GM12864 (cell line): ENCODE measurements around the gene FAM114A2.

Experiments used
- DNase-seq: peaks from one replicate; pipeline ENCODE4 v3.0.0-alpha.2; 2011; ENCODE audit warnings: low read depth
- H3K4me3 ChIP-seq: 2 replicates; pipeline ENCODE4 v1.5.1; 2011; ENCODE audit warnings: mild to moderate bottlenecking, low read depth, low read length, control low read depth
- TF ChIP-seq, protein P1 (sequence below): IDR thresholded peaks from 2 replicates; pipeline ENCODE4 v1.5.1; 2011; ENCODE audit warnings: low read depth, mild to moderate bottlenecking, moderate library complexity, low read length, control low read depth, inconsistent platforms; ENCODE audit errors: missing control alignments

FAM114A2 gene

DNA sequence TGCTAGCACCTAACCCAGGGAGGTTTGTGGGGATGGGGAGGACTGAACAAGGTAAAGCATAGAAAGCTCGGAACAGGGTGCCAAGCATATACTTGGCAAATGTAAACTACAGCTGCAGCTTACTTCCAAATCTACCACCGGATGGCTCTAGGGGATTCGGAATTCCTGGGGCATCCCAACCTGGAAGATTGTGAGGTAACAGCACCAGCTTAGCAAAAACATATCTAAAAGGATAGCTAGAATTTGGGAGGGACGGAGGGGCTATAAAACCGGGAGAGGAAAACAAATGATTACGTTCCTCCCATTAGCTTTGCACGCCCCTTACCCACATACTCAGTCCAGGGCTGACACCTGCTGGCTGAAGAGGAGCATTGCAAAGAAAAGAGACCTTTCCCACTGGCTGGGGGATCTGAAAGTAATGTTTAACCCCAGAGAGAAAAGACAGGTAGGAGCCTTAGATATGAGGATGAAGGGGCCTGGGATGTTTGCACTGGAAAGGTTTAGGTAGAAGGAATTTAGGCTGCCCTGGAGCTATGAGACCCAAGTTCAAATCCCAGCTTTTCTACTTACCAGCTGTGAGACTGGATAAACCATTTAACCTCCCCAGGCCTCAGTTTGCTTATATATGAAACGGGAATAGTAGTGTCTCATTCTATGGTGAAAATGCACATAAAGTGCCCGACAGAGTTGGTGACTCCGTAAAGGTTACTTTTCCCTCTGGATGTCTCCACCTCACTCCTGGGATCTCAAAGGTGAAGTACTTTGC is 73.6 kb downstream of the FAM114A2 start:
- DNase-seq: no peak
- no peak overlapping the region for H3K4me3 ChIP-seq
- TF ChIP-seq, protein P1, sequence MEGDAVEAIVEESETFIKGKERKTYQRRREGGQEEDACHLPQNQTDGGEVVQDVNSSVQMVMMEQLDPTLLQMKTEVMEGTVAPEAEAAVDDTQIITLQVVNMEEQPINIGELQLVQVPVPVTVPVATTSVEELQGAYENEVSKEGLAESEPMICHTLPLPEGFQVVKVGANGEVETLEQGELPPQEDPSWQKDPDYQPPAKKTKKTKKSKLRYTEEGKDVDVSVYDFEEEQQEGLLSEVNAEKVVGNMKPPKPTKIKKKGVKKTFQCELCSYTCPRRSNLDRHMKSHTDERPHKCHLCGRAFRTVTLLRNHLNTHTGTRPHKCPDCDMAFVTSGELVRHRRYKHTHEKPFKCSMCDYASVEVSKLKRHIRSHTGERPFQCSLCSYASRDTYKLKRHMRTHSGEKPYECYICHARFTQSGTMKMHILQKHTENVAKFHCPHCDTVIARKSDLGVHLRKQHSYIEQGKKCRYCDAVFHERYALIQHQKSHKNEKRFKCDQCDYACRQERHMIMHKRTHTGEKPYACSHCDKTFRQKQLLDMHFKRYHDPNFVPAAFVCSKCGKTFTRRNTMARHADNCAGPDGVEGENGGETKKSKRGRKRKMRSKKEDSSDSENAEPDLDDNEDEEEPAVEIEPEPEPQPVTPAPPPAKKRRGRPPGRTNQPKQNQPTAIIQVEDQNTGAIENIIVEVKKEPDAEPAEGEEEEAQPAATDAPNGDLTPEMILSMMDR: peak; percentile 86

DNA sequence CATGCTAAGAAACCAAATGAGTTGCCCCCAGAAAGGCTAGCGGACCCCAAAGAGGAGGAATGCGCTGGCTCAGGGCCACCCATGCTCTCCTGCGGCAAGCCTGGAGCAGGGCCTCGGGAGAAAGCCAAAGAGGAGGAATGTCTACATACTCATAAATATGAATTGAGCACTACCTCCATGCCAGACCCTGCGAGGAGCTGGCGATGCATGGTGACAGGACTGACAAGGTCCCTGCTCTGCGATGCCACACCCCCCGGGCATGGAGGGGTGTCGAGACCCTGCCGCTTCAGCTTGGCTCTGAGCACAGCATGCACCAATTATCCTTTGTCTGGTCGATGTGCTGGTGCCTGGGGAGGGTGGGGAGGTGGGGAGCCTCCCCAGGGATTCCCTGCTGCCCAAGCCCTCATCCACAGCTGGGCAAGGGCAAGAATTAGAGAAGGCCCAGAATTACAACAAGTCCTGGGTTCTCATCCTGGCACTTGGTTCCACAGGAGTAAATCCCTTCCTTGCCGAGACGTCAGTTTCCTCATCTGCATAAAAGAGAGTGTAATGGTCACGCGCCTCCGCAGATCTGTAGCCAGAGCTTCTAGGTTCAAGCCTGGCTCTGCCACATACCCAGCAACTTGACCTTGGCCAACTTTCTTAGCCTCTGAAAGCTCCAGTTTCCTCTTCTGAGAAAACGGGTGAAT is 74.4 kb downstream of the FAM114A2 start:
- TF ChIP-seq, protein P1: no peak
- DNase-seq: no peak
- no peak overlapping the region for H3K4me3 ChIP-seq

DNA sequence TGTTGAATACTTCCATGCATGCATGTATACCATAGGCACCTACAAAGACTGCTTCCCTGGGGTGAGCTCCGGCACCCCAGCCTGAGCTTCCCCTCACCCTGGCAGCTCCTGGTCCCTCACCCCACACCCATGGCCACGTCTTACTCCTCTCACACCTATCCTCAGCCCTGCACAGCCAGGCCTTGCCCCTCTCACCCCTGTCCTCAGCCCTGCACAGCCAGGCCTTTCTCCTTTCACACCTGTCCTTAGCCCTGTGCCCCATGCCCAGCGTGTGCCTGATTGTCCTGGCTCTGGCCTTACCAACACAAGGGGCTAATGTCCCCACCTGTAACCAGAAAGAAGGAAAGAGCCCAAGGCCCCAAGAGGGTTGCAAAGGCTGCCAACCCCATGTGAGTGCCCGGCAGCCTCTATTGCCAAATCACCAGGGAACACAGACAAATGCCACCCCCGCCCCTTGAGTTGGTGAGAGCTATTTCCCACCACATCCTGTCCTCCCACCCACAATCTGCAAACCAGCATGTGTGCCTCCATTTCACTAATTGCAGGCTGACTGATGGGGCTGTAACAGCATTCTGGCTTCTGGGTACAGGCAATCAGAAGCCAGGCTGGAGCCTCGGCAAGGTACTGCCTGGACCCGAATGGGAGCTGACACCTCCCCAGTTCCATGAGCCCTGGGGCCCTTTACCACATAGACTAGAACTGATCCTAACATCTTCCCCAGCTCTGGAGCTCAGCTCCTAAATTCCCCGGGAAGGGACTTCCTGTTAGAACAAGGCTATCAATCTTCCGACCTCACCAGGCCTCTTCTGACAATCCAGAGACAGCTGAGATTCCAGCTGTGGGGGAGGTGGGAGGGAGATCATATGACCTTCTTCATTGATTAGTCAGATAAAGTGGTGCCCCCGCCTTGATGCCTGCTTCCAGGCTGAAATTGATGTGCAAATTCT is 78.2 kb downstream of the FAM114A2 start:
- TF ChIP-seq, protein P1: no peak
- DNase-seq: no peak
- no peak overlapping the region for H3K4me3 ChIP-seq

DNA sequence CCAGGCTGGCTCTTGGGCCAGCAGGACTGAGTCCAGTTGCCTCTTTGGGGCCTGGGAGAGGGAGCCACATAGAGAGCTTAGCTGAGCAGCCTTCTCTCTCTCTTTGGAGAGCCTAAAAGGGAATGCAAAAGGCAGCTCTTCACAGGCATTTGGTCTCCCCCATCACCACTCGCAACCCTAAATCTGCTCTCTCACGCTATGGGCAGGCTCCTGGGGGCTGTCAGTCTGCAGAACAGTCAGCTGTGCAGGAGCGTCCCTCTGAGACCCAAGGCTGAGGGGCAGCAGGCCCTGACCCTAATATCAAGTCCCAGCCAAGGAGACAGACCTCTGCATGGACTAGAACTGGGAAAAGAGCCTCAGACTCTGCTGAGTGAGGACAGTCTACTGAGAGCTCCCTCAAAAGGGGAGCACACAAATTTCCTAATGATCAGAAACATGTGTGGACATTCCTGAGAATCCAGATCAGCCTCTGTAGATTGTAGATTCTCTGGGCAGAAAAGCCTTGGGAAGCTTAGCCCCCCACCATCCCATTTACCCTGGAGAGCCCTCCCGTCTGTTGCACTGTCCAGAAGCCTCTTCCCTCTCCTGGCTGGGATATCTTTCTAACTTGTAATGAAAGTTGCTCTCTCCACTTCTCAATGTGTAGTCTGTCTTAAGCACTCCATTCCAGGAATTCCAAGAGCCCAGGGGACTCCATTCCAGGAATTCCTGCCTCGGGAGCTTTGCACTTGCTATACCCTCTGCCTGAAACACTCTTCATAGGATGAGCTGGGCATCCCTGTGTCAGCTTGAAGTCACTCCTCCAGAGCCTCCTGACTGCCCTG is 79.4 kb downstream of the FAM114A2 start:
- TF ChIP-seq, protein P1: no peak
- H3K4me3 ChIP-seq: no peak overlapping the region
- DNase-seq: no peak

DNA sequence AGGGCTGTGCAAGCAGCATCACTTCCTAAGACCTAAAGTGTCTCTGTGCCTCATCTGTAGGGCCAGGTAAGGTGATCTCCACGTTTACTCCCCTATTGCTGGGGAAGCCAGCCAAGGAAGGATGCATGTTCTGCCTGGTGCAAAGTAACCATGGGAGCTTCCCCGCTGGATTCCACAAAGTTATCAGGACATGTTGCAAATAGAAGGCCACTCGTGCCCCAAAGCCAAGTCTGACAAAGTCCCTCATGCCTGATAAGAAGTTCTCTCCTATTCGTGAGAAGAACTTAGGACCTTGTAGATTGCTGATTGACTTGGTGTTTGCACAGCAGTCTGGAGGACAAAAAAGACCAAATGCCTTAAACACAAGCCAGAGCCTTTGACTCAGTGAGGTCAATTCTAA is 81.5 kb downstream of the FAM114A2 start:
- TF ChIP-seq, protein P1: no peak
- DNase-seq: no peak
- H3K4me3 ChIP-seq: no peak overlapping the region

DNA sequence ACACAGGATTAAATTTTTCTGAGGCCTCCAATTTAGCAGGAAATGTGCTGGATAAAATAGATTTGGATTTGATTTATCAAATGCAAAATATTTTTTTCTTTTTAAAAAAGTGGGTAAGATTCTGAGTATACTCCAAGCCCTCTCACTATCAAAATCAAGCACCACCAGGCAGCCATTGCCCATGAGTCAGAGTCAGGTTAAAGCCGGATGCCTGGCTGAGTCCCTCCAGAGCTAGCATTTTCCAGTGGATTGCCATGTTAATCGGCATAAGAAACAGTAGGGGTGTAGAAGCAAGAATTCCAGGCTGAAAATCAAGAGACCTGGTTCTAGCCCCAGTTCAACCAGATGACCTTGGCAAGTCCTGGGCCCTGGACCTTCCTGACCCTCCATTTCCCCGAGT is 85.3 kb downstream of the FAM114A2 start:
- no peak overlapping the region for H3K4me3 ChIP-seq
- DNase-seq: no peak
- TF ChIP-seq, protein P1: no peak
